Lung microvascular endothelial cell (primary cell): Measurements from ENCODE around the gene NRIP1. TPM values are rescaled to one million over a fixed set of nuclear protein-coding genes. Genes with fewer than 3 reads are reported as not detected.

ENCODE experiments used
- DNase-seq, 2 donors: peaks; one replicate each; pipeline versions ENCODE4 v3.0.0 to v3.0.0-alpha.2; 2010; ENCODE audit warnings: low read depth in 2 of 2
- total RNA-seq: library from RNA; depleted of rRNA; stranded (reverse); fragments of >200 nt; gene quantifications from 2 replicates; pipeline ENCODE4 v1.2.1, GENCODE V29; 2014

The NRIP1 gene
- total RNA-seq, 1 donor from 2014 or later: 57.1 TPM

- DNase-seq: no peak
These were observed 54.9 kb downstream of the NRIP1 start for GRCh38 chr21:15009837-15010363.

- no peak for DNase-seq
These were observed 57.0 kb downstream of the NRIP1 start for GRCh38 chr21:15007716-15008296.

- no peak for DNase-seq
These were observed 58.1 kb downstream of the NRIP1 start for GRCh38 chr21:15006594-15007230.

- peak in 1 of 2 donors; percentile 10 for DNase-seq
These were observed 59.4 kb downstream of the NRIP1 start for GRCh38 chr21:15005391-15005790.

GRCh38 chr21:15004721-15005370, 60.0 kb downstream of the NRIP1 start:
- no peak for DNase-seq

GRCh38 chr21:15003463-15004135, 61.2 kb downstream of the NRIP1 start:
- no peak for DNase-seq

- DNase-seq: no peak
These were observed 62.8 kb downstream of the NRIP1 start for GRCh38 chr21:15001857-15002606.

GRCh38 chr21:15001113-15001512, 63.7 kb downstream of the NRIP1 start:
- no peak for DNase-seq

GRCh38 chr21:15000081-15000480, 64.7 kb downstream of the NRIP1 start:
- DNase-seq: no peak

GRCh38 chr21:14998784-14999183, 66.0 kb downstream of the NRIP1 start:
- DNase-seq: no peak

GRCh38 chr21:14998336-14998735, 66.5 kb downstream of the NRIP1 start:
- no peak for DNase-seq

GRCh38 chr21:14995695-14996490, 68.9 kb downstream of the NRIP1 start:
- peak; percentile 79 to 95 for DNase-seq

GRCh38 chr21:14995226-14995625, 69.6 kb downstream of the NRIP1 start:
- DNase-seq: no peak

GRCh38 chr21:14993115-14993514, 71.7 kb downstream of the NRIP1 start:
- no peak for DNase-seq

GRCh38 chr21:14991957-14992356, 72.8 kb downstream of the NRIP1 start:
- peak; percentile 44 to 59 for DNase-seq

- DNase-seq: peak in 1 of 2 donors; percentile 31
These were observed 75.4 kb downstream of the NRIP1 start for GRCh38 chr21:14989359-14989758.

GRCh38 chr21:14988760-14989159, 76.0 kb downstream of the NRIP1 start:
- no peak for DNase-seq

GRCh38 chr21:14987370-14988170, 77.2 kb downstream of the NRIP1 start:
- DNase-seq: no peak

- no peak for DNase-seq
These were observed 79.5 kb downstream of the NRIP1 start for GRCh38 chr21:14985306-14985705.

- no peak for DNase-seq
These were observed 82.5 kb downstream of the NRIP1 start for GRCh38 chr21:14982336-14982735.
